ENCODE measurements around the gene PTPRN2.

PTPRN2 gene

GRCh38 chr7:158030566-158030965, 557.1 kb downstream of the PTPRN2 start:
- no peak for DNase-seq

DNA sequence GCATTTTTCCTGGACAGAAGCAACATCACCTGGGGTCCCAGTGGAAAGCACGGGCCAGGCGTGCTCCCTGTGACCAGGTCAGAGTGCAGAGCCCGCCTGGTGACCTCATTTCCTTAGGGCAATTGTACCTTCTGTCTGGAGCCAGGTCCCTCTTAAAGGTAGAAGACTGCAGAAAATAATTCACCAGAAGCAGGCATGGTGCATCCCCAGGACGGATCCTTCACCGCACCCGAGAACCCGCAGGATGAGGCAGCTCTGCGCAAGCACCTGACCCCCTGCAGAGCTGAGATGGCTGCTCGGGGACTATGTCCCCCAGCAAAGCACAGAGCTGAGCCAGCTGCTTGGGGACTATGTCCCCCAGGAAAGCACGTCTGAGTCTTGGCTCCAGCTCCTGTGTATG, 557.6 kb downstream of the PTPRN2 start:
- no peak for DNase-seq

GRCh38 chr7:158029509-158029908, 558.1 kb downstream of the PTPRN2 start:
- peak; percentile 2 for DNase-seq

DNA sequence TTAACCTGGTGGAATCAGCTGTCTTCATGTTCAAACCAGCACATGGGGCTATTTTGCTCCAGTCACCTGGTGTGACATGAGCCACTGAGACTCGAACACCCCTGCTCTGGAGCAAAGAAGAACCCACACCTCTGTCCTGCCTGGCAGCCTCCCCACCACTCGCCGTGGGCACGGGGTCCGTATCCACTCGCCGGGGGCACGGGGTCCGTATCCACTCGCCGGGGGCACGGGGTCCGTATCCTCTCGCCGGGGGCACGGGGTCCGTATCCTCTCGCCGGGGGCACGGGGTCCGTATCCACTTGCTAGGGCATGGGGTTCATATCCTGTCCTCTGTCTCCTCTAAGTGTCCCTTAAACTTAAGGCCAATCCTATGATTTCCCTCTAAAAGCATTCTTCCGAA, 558.7 kb downstream of the PTPRN2 start:
- DNase-seq, result no peak

- DNase-seq, result no peak
Observed at GRCh38 chr7:158028290-158028941, 559.2 kb downstream of the PTPRN2 start.

GRCh38 chr7:158027646-158028045, 560.0 kb downstream of the PTPRN2 start:
- no peak for DNase-seq

DNA sequence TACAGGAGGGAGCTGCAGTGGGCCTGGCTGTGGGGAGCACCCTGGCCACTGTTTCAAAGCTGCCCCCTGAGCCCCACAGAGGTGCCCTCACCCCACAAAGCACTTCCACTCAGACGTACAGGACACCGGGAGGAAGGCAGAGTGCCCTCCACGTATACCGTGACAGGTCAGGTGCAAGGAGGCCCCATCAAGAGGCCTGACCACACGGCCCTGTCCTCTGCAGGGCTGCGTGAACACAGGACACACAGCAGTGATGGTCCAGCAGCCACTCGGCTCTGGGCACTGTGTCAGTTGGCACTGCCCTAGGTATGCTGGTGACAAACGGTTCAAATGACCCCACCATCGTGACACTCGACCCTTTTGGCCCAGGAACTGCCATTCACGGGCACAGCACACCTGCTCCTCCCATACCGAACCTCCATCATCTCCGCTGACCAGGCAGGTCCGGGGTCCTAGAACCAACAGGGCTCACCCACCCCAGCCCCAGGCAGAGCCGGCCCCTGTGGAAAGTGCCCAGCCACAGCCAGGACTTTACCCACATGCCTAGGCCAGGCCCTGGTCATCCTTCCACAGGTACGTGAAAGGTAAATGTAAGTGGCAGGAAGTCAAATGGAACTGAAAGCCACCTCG, 560.9 kb downstream of the PTPRN2 start:
- no peak for DNase-seq

DNA sequence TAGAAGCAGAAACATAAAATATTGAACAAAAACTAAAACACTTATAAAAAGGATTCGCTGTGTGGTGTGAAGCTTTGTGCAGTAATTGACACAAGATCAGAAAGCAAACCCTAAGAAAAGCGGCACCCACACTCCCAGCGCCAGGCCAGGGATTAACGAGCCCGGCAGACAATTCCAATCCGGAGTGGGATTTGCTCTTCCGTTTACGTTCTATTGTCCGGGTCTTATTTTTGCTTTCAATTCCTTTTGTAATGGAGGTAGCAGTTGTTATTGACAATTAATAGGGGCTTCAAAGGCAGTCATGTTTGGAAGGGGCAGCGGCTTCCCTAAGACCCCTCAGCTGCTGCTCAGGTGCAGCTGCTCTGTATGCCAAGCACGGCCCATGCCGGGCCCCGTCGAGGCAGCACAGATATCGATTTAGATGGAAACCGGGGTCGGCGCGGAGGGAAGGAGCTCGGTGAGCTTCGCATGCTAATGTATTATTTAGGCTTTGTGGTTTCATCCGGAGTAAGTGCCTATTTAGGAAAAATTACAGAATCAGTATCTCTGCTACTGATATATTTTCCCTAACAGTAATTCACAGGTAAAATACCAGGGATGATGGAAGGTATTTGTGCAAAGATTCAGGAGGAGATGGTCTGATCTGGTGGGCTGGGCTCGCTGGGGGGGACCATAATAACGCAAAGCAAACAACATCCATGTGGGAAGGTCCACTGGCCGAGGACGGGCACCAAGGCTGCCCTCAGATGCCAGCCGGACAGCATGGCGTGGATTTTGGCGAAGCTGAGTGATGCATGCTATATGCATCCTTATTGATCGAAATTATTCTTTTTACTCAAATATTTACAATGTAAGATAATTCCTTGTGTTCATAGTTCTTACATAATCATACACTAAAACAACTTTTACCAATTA, 561.7 kb downstream of the PTPRN2 start:
- no peak for DNase-seq

GRCh38 chr7:158024881-158025280, 562.7 kb downstream of the PTPRN2 start:
- no peak for DNase-seq

GRCh38 chr7:158024351-158024715, 563.3 kb downstream of the PTPRN2 start:
- no peak for DNase-seq

DNA sequence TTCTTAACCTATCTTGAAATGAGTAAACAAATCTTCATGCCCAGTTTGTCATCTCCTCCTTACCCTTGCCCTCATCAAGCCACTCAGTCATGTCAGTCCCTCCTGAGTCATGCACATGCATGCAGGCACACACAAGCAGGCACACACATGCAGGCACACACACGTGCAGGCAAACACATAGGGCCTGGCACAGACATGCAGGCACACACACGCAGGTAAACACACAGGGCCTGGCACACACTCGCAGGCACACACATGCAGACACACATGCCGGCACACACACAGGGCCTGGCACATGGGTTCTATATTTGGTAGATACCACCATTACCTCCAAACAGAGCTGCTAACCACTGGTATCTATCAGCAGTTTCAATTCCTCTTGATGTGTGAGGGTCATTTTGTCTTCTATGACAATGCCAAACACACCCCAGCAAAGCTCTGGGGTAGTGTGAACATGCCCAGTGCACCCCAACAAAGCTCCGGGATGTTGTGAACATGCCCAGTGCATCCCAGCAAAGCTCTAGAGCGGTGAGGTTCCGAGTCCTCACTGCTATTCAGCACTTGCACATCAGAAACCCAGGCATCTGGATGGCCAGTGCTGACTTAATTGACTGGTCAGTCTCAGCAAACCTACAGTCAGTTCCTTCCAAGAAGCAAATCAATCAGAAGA, 563.8 kb downstream of the PTPRN2 start:
- no peak for DNase-seq

DNA sequence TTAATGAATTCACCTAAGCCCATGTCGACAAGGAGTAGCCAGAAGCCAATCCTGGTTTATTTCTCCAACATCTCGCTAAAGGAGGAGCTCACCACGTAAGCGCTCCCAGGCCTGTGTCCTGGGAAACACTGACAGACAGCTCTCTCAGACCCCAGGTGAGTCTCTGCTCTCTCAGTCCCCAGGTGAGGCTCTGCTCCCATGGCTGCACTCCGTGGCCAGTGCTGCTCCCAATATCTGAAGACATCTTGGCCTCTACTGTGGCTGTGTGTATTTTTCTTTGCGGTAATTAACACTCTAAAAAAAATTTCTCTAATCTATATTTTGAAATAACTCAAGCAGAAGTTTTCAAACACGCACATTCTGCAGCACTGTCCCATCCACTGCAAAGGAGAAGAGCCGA, 564.5 kb downstream of the PTPRN2 start:
- no peak for DNase-seq

GRCh38 chr7:158022601-158023000, 565.0 kb downstream of the PTPRN2 start:
- no peak for DNase-seq

DNA sequence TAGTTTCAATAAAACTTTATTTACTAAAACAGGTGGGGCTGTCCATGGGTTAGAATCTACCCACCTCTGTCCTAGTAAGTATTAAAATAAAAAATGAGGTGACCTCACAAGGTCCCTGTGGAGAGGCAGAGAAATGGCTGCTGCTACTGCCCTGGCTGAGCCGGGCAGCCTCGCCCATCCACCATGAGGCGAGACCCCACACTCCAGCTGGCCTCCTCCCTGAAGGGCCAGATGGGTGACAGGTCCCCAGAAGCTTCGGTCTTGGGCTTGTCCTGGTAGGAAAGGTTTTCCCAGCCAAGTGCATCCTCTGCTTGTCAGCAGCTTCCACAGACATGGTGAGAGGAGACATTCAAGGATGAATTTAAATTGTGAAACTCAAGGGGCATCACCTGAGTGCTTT, 565.8 kb downstream of the PTPRN2 start:
- DNase-seq, result no peak

GRCh38 chr7:158020706-158021095, 566.9 kb downstream of the PTPRN2 start:
- no peak for DNase-seq

- no peak for DNase-seq
Observed at GRCh38 chr7:158019726-158020705, 567.6 kb downstream of the PTPRN2 start.

GRCh38 chr7:158018971-158019645, 568.5 kb downstream of the PTPRN2 start:
- no peak for DNase-seq

DNA sequence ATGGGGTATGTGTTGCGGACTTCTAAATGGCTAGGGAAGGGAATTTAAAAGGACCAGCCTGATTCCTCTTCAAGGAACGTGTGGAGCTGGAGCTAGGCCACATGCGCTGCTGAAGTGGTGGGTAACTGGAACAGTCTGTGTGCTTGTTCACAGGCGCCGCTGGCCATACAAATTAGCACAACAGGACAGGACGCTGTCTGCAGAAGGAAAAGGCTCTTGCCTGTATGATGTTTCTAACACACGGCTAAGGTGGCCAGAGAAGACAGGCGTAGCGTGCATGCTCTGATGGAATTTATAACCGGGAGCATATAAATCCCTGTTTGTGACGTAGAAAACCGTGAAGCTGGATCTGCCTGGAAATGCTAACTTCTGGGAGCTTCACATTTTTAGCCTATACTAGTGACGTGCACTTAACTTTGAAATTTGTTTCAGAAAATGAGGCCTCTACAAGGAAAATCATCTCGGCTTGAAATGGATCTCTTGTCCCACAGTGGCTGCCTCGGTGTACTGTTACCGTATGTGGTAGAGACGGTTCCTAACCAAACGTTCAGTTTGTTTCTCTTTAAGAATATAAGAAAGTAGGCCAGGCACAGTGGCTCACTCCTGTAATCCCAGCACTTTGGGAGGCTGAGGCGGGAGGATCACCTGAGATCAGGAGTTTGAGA, 569.4 kb downstream of the PTPRN2 start:
- no peak for DNase-seq

DNA sequence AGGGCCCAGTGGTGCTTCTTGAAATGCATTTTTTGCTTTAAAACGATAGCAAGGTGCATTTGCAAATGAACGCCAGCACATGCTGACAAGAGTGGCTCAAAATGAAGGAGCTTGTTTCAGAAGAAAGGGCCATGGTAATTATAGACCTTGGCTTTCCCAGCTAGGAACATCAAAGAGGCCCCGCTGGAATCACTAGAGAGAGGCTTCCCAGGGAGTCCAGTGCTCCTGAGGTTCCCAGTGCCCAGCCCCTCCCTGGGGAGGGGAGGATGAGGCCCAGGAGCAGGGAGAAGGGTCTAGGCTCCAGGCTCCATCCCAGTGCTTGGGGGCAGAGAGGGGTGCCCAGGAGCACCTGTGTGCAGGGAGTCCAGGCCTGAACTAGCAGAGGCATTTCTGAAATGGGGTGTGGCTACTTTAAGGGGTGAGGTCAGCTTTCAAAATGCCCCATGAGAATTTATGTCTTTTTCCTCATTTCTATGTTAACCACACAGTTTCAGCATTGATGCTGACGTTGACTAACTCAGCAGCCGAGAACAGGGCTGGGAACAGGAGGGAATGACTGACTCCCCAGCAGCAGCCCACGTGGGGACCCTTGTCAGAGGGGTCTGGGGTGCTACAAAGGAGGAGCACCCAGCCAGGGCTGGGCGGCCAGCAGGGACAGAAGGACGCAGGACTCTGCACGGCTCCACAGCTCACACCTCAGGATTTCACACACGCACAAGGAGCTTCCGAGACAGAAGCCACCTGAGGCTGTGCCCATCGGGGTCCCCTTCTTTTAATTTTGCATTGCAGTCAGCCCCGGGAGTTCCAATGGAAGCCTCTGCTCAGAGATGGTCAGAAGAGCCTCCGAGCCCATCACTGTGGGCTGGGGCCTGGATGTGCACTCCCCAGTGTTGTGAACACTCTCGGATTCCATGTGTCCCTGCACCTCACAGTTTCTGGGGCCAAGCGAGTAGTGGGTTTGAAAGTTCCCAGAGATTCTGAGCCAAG, 570.2 kb downstream of the PTPRN2 start:
- DNase-seq, result no peak
